SH-SY5Y (cell line): Measurements from ENCODE around the gene CPSF4L.

Experiments
- GATA2 ChIP-seq: IDR thresholded peaks from 2 replicates; pipeline ENCODE4 v1.6.1; 2011; ENCODE audit warnings: mild to moderate bottlenecking, low read depth, low read length
- GATA3 ChIP-seq: IDR thresholded peaks from 2 replicates; pipeline ENCODE4 v1.6.1; 2011; ENCODE audit warnings: low read depth, mild to moderate bottlenecking, low read length, moderate library complexity

- no peak for TF ChIP-seq GATA2
- no peak for TF ChIP-seq GATA3
Observed at GRCh38 chr17:73274490-73274889, 12.8 kb upstream of the CPSF4L start.
